GM08714 (cell line): ENCODE results near the gene ABR.
"Not testable (repeated sequence)": the region's sequence is repeated elsewhere in the genome, so short reads cannot be mapped to it uniquely, and the experiment has no call there.

Experiments
- H3K4me3 ChIP-seq: fragments of 200-500 bp; sonication (Bioruptor generic); 2 replicates; pipeline ENCODE4 v1.5.1; 2014; ENCODE audit warnings: mild to moderate bottlenecking, low read length, inconsistent platforms
- ZNF274 ChIP-seq: IDR thresholded peaks from 2 replicates; pipeline ENCODE4 v1.6.1; 2012; ENCODE audit warnings: mild to moderate bottlenecking, low read depth, low read length

ABR gene

DNA sequence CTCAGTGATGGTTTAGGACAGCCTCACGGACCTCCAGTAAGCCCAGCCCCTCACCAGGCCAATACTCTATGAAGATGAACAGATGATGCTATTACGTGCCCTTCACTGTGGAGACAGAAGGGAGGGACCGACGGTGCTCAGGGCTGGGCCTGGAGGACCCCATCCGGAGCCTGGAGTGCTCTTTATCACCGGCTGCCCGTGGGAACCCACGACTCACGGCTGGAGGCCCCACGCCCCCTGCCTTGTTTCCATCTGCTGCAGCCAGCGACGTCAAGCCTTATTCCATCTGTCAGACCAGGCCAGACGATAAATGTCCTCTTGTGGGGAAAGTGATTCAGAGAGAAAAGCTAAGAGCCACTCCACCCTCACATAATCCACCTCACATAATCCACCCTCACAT is 186.8 kb downstream of the ABR start:
- no peak for TF ChIP-seq ZNF274
- no peak overlapping the region for H3K4me3 ChIP-seq

DNA sequence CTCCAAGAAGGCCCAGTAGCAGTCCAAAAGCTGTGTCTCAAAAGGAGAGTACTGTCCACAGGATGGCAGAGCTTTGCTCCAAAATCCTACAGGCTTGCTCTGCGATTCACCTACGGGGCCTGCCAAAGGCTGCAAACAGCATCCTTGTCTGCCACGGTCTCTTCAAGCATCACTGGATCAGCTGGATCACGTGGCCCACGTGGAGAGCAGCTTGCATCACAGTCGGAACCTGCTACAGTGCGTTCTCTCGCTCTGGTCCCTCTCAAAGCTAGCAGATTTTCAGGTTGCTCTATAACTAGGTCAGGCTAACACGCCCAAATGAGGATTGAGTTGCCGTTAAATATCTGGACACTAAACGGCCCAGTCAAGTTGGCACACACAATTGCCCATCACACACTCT is 191.2 kb downstream of the ABR start:
- no peak overlapping the region for H3K4me3 ChIP-seq
- no peak for TF ChIP-seq ZNF274

- no peak overlapping the region for H3K4me3 ChIP-seq
- no peak for TF ChIP-seq ZNF274
Observed at GRCh38 chr17:987931-988330, 191.8 kb downstream of the ABR start.

GRCh38 chr17:986322-986929 is 193.4 kb downstream of the ABR start:
- no peak overlapping the region for H3K4me3 ChIP-seq
- no peak for TF ChIP-seq ZNF274

DNA sequence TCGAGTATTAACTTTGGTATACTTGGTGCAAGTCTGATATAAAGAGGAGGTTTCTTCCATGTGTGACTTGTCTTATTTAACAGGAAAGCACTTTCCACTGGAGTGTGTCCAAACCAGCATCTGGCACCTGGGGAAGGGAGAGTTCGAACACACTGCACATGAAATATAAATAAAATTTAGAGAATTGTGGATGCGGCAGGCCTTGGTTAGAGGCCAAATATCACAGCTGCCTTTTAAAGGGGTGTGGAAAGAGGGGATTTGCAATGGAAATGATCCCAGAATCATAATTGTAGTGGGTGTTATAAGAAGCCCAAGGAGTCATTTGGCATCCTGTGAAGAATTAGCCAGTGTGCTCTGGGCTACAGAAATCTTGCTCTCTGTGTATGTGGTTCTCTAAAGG is 195.9 kb downstream of the ABR start:
- TF ChIP-seq ZNF274, result no peak
- H3K4me3 ChIP-seq, result no peak overlapping the region

DNA sequence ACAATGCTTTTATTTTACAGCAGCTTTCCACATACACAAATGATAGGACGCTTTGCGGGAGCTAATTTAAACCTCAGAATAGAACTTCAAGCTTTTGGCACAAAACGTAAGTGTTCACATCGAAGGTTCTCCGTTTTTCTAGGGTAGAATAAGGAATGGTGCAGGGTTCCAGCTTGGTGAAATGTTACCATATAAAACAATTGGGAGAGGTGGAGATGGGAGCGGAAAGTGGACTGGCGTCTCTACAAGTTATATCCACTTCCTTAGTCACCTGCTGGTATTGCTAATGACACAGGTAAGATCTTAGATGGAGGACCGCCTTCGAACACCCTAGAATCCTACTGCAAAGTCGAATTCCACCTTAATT is 198.5 kb downstream of the ABR start:
- no peak overlapping the region for H3K4me3 ChIP-seq
- TF ChIP-seq ZNF274, result no peak

- TF ChIP-seq ZNF274, result no peak
- H3K4me3 ChIP-seq, result no peak overlapping the region; the same call in 1 of the 2 replicates
Observed at GRCh38 chr17:980406-981291, 199.1 kb downstream of the ABR start.

GRCh38 chr17:979539-980405 is 200.0 kb downstream of the ABR start, which contains the start of gene NXN:
Gene NXN (minus strand): TSS chr17:979776.
- H3K4me3 ChIP-seq, result peak within 1 kb of the TSS; percentile 61
- no peak for TF ChIP-seq ZNF274

DNA sequence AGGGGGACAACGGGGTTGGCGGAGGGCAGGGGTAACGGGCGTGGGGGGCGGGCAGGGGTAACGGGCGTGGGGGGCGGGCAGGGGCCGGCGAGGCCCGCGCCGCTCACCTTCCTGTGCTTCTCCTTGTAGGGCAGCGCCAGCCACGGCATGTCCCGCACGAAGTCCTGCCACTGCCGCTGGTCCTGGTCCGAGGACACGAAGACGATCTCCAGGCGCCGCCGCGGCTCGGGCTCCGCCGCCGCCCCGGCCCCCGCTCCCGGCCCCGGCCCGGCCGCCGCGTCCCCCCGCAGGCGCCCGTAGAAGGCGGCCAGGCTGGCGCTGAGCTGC is 200.6 kb downstream of the ABR start:
- H3K4me3 ChIP-seq, result peak overlapping the region; percentile 61; the same call in 1 of the 2 replicates
- TF ChIP-seq ZNF274, result no peak

- no peak overlapping the region; the same call in 1 of the 2 replicates for H3K4me3 ChIP-seq
- no peak for TF ChIP-seq ZNF274
Observed at GRCh38 chr17:978103-979093, 201.4 kb downstream of the ABR start.

GRCh38 chr17:977166-977565 is 202.6 kb downstream of the ABR start:
- TF ChIP-seq ZNF274, result no peak
- H3K4me3 ChIP-seq, result no peak overlapping the region

- no peak for TF ChIP-seq ZNF274
- no peak overlapping the region for H3K4me3 ChIP-seq
Observed at GRCh38 chr17:976312-976711, 203.5 kb downstream of the ABR start.

DNA sequence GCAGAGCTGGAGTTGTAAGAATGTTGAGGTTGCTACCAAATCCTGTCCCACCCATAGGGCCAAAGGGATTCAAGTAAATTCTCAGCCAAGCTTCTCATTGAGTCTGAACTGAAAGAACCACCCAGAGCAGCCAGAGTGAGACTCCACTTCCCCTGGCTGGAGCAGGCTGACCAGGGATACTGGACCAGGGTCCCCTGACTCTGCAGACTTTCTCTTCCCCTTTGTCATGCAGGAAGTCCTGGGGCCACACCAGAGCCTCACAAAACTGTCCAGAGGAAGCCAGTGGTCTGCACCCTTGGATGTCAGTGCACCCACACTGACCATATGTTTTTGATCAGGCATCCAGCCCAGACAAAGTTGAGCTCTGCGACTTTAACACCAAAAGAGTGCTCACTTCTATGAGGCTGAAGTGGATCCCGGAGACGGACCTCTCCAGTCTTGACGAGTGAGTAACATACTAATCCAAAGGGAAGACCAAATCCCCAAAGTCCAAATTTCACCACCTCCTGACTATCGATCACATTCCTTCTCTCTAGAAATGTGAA is 204.3 kb downstream of the ABR start:
- H3K4me3 ChIP-seq, result no peak overlapping the region
- TF ChIP-seq ZNF274, result no peak

DNA sequence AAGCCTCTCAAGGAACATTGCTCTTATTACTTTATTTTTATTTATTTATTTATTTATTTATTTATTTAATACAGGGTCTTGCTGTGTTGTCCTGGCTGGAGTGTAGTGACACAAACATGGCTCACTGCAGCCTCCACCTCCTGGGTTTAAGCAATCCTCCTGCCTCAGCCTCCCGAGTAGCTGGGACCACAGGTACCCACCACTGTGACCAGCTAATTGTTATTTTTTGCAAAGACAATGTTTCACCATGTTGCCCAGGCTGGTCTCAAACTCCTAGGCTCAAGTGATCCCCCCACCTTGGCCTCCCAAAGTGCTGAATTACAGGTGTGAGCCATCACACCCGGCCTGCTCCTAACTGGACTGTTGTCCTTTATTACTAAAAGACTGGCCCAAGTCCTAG is 205.0 kb downstream of the ABR start:
- not testable (repeated sequence) for H3K4me3 ChIP-seq
